Endometrial microvascular endothelial cells (primary cell): ENCODE results near the gene NSA2. TPM values are rescaled to one million over a fixed set of nuclear protein-coding genes. Genes with fewer than 3 reads are reported as not detected.

Experiments used
- in situ Hi-C: cut with HindIII; loops from 2 replicates; pipeline ENCODE4 v1.10.0; 2017; ENCODE audit warnings: low sequenced_read_pairs, low pct_unique_long_range_greater_than_20kb; ENCODE audit errors: inconsistent ontology term
- total RNA-seq: library from RNA; depleted of rRNA; stranded (reverse); fragments of >200 nt; gene quantifications from one replicate; pipeline ENCODE4 v1.2.3, GENCODE V29; 2015; ENCODE audit errors: inconsistent ontology term

The NSA2 gene
- total RNA-seq, 1 donor from 2014 or later: 63.8 TPM

DNA sequence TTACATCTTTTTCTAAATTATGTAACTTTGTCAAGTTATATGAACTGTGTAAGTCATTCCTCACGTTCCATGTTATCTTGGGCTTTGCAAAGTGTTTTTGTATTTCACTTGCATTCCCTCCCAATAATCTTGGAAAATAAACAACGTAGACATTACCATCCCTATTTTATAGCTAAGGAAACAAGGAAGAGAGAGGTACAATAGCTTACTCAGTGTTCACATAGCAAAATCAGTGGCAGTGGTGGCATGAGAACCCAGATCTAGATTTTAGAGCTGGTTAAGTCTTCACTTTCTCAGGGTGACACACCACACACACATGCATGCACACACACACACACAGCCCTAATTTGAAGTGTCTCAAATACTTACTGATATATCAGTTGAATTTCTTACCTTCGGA, 34.1 kb downstream of the NSA2 start:
- in situ Hi-C loops: no loop called here

DNA sequence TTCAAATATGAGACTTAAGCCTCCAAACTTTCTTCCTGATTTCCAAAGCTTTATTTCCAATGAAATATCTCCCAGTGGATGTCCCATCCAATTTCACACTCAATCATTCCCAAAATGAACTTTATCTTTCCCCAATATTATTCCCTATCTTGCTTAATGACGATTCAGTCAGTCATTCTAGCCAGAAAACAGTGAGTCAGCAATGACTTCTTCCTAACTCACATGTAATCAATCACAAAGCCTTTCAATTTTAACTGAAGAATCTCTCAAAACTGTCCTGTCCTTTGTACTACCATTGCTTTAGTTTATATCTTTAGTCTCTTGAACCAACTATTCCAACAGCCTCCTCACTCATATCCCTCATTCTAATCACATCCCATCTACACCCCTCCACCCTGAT, 34.9 kb downstream of the NSA2 start:
- in situ Hi-C loops: no loop called here

DNA sequence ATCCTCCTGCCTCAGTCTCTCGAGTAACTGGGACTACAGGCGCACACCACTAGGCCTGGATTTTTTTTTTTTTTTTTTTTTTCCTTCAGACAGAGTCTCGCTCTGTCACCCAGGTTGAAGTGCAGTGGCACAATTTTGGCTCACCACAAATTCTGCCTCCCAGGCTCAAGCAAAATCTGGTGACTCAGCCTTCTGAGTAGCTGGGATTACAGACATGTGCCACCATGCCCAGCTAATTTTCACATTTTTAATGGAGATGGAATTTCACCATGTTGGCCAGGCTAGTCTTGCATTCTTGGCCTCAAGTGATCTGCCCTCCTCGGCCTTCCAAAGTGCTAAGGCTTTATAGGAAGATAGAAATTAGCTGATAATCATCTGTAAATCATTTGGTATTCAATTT, 43.9 kb downstream of the NSA2 start:
- in situ Hi-C loops: no loop called here

DNA sequence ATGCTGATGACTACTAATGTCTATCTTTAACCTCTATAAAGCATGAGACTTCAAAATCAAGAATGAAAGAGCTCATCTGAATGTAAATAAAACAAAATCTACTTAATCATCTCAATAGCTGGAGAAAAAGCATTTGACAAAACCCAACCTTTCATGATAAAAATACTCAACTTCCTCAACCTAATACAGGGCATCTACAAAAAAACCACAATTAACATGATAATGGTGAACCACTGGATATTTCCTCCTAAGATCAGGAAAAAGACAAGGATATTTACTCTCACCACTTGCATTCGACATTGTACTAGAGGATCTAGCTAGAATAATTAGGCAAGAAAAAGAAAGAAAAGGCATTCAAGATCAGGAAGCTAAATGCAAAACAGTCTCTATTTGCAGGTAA, 49.8 kb downstream of the NSA2 start:
- in situ Hi-C loops: no loop called here

DNA sequence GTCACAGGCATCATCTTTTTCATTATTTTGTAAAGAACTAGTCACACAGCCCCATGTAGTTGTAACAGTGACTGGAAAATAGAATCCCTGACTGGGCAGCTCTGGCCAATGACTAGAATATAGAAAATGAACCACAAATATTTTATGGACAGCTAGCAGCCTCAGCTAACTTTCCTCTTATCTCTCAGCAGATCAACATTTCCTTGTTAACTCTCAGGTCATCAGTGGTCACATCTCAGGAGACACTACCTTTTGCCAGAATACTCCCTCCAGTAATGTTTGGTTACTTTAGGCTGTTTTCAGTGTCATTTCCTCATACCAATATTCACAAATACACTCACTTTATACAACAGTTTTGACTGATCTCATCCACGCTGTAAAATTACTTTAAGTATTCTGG, 55.2 kb downstream of the NSA2 start:
- in situ Hi-C loops: no loop called here

DNA sequence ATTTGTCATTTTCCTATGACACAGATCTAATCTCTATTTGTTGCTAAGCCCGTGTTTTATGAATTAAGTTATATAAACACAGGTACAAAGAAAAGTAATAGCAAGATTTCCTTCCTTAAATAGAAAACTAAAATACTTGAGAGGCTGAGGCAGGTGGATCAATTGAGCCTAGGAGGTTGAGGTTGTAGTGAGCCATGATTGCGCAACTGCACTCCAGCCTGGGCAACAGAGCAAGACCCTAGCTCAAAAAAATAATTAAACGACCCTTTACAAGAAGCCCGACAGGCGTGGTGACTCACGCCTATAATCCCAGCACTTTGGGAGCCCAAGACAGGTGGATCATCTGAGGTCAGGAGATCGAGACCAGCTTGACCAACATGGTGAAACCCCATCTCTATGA, 62.4 kb downstream of the NSA2 start:
- in situ Hi-C loops: no loop called here

Other genes with a start within 250 kb of the NSA2 start
- 36.7 TPM for gene ENC1, start 126.5 kb upstream of the NSA2 start, total RNA-seq
- gene HEXB, start 82.0 kb upstream of the NSA2 start, total RNA-seq: 182 TPM
- 39.2 TPM for gene GFM2, start 132 bp upstream of the NSA2 start, total RNA-seq
- 1.2 TPM for gene FAM169A, start 99.1 kb downstream of the NSA2 start, total RNA-seq